ENCODE measurements around the gene GATA3.

GATA3 gene

DNA sequence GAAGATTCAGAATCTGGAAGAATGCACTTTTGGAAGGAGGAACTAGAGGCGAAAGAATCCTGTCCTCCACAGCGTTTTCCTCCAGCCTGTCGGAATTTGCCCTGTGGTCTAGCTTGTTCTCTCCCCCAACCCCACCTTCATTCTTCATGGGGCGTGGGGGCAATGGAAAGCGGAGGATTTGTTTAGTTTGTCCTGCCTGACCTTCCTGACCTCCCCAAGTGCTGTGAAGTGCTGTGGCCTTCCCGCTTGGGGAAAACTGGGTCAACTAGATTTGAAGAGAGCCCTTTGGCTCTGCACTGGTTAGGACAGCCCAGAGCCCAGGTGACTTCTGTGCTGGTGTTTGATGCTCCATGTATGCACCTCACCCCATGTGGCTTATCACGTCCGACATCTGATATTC lies 49.1 kb downstream of the GATA3 start:
- no peak for DNase-seq

DNA sequence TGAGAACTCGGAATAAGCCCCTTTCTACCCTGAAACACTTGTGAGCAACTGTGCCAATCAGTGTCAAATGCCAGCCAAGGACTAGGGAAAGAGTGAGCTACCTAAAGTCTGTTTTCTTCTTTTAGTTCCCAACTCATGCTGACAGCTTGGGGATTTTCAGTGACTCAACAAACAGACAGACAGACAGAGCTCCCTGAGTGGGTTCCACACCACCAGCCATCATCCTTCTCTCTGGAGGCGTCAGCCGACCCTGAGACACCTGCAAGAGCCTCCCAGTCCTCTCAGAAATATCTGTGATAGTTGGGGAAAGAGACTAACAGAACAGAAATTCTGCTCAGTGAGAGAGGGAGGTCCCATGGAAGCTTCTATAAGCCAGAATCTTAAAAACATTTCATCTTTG lies 49.5 kb downstream of the GATA3 start:
- no peak for DNase-seq

DNA sequence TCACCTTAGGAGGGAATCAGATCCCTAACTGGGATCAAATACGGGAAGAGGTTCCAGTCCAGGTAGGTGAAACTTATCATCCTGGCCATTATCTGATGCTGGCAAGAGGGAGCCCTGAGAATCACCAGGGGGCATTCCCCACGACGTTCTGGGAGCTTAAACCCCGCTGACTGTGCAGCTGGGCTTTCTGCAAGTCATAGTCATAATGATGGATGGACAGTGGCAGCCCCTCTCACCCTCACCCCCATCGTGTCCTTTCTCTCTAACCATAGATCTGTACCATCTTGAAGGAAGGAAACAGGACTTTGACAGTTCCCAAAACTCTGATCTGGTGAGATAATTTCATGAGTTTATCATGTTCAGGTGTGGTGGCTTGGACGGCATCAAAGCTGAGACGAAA lies 50.2 kb downstream of the GATA3 start:
- DNase-seq, result no peak

DNA sequence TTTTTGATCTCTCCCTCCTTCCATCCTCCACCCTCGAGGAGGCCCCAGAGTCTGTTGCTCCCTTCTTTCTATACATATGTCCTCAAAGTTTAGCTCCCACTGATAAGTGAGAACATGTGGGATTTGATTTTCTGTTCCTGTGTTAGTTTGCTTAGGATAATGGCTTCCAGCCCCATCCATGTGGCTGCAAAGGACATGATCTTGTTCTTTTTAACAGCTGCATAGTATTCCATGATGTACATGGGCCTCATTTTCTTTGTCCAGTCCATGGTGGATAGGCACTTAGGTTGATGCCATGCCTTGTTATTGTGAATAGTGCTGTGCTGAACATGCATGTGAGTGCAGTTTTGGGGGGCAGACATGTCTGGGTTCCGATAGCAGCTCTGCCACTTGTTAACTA lies 51.4 kb downstream of the GATA3 start:
- DNase-seq, result no peak

DNA sequence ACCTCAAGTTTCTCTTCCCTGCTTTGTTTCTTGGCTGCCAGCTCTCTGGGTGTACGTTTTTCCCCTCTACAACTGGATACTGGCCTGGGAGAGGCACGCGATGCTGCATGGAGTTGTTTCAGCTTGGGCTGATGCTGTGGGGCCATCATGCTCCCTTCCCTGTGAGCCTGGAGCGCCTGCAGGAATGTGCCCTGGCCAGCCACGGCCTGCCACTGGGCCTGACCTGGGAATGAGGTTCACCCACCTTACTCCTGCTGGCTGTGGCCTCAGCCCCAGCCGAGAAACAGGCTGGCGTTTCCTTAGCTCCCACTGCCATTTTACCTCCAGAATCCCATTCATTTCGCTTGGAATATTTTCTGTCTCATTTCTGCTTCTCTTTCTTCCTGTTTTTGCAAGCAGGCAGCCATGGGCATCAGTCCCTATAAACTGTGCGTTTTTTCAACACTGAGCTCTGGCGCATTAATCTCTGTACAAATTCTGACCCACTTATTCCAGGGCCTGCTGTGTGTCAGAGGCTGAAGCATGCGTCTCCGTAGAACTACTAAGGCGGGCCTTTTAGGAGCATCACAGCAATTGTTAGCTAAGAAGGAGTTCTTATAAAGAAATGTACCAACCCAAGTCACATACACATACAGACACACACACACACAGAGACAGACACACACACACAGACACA lies 57.9 kb downstream of the GATA3 start:
- no peak for DNase-seq

DNA sequence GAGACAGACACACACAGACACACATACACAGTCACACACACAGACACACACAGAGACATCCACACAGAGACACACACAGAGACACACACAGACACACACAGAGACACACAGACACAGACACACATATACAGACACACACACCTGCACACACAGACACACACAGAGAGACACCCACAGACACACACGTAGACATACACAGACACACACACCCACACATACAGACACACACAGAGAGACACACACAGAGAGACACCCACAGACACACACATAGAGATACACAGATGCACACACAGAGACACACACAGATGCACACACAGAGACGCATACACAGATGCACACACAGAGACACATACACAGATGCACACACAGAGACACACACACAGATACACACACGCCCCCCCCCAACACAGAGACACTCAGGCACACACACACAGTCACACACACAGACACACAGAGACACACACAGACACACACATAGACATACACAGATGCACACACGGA lies 58.5 kb downstream of the GATA3 start:
- no peak for DNase-seq

DNA sequence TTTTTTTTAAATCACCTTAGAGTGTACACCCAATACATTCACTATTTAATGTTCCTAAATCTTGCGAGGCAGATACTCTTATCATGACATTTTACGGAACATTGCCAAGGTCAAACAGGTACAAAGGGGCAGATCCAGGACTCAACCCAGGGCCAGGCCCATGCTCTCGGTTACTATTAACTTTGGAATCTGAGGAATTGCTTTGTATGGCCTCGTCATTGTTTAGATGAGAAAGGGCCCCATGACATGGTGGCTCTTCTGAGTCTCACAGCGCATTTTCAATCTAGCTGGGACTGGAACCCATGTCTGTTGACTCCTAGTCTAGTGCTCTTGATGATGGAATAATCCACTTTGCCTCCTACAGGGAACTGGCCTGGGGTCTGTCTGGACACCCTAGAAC lies 59.1 kb downstream of the GATA3 start:
- DNase-seq, result no peak

DNA sequence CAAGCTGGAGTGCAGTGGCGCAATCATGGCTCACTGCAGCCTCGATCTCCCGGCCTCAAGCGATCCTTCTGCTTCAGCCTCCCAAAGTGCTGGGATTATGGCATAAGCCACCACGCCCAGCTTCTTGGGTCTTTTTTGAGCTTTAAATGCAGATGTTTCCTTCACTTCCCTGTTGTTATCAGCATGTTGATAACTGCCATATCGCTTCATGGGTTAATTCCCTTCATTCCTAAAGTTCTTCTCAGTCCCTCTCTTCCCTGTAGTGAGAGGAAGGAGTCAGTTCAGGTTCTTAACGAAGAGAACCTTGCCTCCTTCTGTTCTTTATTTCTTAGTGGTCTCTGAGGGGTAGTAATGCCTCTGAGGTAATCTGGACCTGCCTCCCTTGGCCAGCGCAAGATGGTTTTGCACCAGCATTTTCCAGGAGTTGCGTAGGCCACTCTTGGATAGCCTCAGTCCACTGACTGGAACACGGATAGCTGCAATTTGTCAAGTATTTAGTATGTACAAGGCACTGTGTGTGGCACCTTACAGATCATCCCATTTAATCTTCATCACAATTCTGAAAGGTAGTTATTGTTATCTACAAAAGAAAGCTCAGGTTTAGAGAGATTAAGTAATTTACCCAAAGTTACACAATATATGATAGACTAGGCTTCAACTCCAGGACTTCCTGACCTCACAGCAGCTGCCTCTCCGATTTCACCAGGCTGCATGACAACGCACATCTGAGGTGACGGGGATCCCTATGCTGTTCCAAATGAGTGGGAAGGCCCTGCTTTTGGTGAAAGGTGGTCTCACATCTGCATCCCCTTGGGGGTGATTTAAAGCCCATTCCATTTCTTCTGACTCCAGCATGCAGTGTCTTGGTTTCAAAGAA lies 60.5 kb downstream of the GATA3 start:
- DNase-seq, result no peak

DNA sequence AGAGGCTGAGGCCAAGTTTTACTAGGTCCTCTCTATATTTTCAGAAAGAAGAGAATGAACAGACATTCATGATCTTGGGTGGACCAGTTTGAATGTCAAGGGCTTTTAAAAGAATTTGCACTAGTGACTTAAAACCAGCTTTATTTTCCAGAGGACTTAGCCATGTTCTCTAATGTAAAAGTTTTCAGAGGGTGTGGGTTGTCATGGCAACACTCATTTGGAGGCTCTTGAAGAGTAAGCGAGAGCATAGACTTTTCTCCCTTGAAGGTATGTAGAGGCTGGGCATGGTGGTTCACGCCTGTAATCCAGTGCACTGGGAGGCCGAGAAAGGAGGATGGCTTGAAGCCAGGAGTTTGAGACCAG lies 61.1 kb downstream of the GATA3 start:
- DNase-seq, result no peak

DNA sequence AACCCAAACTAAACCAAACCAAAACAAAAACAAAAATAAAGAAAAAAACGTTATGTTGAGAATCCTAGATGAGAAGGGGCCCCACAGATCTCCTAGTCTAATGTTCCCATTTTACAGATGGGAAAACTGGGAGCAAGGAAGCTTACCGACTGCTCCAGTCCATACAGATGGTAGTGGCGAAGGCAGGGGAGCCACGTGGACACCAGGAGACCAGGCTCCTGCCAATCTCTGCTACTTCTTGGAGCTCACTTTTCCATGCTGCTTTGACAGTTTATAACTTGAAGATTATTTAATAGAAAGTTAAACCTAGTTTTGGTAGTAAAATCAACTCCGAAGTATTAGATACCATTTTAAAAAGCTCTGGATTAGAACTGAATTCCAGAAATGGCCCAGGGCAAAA lies 62.0 kb downstream of the GATA3 start:
- no peak for DNase-seq

DNA sequence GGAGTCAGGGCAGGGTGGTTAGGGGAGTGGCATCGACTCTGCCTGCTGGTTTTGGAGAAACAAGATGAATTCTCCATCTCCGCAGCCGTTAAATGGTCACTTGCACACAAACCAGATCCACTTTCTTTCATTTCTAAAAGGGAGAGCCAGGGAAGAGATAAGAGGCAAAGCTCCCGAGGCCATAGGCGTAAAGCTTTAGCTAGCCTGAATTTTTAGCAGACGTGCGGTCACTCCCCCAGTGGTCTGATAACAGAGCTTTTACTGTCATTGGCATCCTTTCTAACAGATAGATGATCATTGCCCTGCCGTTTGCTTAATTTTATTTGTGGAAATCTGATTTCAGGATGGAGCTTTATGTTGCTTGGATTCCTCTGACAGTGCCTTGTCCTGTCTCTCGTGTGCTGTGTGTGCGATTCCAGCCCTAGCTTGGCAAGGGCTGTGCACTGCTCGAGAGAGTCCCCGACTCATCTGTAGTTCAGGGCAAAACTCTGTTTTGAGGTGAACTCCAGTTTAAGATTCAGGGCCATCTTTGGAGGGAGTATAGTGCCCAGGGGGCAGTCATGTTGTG lies 62.5 kb downstream of the GATA3 start:
- no peak for DNase-seq

DNA sequence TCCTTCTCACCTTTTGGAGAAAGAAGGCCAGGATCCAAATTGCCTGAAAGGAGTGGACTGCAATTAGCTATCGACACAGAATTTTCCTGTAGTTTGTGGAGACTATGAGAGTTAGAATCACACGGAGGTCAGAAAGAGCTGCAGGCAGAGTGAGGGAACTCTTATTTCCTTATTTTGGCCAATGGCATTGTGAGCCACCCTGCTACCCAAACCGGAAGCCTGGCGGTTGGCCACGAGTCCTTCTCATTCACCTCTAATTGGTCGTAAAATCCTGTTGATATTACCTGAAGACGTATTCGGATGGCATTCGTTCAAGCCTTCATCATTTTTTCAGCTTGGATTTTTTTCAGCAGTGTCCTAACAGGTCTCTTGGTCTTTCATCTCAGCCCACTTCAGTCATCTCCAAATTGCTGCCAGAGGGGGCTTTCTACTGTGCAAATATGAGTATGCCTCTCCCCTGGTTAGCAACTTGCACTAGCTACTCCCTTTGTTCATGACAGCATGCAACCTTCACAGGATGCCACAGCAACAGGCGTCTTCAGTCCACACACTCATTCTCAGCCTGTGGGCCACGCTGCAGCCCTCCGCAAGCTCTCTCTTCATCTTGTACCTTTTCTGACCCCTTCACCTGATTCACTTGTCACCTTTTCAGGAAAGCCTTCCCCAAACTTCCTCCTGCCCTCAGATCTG lies 66.9 kb downstream of the GATA3 start:
- no peak for DNase-seq

DNA sequence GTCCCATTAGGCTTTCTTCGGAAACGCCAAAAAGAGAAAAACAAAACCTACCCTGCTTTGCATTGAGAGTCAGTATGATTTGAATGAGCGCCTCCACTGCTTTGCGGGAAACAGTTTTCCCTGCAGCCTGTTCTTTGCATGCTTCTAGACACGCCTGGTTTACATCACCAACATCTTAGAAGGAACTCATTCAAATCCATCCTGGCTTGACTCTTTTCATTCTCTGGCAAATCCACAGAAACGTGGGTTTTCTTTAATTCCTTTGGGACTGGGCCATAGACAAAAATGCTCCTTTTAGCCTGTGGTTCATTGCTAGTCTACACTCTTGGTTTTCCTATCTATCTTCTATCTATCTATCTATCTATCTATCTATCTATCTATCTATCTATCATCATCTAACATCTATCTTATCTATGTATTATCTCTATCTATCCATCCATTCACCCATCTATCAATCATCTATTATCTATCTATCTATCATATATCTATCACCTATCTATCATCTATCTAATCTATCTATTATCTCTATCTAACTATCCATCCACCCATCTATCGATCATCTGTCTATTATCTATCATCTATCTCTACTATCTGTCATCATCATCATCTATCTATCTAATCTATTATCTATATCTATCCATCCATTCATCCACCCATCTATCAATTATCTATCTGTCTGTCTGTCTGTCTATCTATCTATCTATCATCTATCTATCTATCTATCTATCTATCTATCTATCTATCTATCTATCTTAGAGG lies 68.3 kb downstream of the GATA3 start:
- no peak for DNase-seq

DNA sequence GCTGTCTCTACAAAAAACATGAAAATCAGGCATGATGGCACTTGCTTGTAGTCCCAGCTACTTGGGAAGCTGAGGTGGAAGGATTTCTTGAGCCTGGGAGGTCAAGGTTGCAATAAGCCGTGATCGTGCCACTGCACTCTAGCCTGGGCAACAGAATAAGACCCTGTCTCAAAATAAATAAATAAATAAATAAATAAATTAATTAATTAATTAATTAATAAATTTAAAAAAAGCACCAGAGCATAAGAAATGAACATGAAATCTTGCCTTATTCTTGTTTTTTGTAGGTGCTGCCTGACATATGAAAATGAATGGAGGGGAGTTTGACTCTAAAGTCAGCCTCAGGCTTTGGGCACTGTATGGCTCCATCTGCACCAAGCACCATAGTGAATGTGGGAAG lies 69.9 kb downstream of the GATA3 start:
- DNase-seq, result no peak
